Keratinocyte (primary cell): ENCODE results near the gene PWWP2B. TPM values are rescaled to one million over a fixed set of nuclear protein-coding genes. Genes with fewer than 3 reads are reported as not detected.

Source experiments
- DNase-seq: peaks from one replicate; pipeline ENCODE4 v3.0.0-alpha.2; 2011; ENCODE audit warnings: low read depth, missing footprints, low spot score
- FAIRE-seq: peaks from 2 replicates; lab custom pipeline; 2011; peaks lifted over from hg19 to GRCh38; lab: Jason Lieb, UNC
- H2AFZ ChIP-seq: 2 replicates; pipeline ENCODE4 v1.6.0; 2012; ENCODE audit warnings: low read length, control low read depth, inconsistent platforms; ENCODE audit not compliant: control insufficient read depth
- H3K27ac ChIP-seq: 2 replicates; pipeline ENCODE4 v1.5.1; 2011; ENCODE audit warnings: low read length; ENCODE audit not compliant: control insufficient read depth, insufficient read depth
- H3K27me3 ChIP-seq: 3 replicates; pipeline ENCODE4 v1.6.0; 2011; ENCODE audit warnings: low read length; ENCODE audit not compliant: control insufficient read depth, insufficient read depth; ENCODE audit errors: extremely low read depth
- H3K36me3 ChIP-seq, 2 experiments: 2 replicates in 1 of 2; 3 replicates in 1 of 2; pipeline ENCODE4 v1.5.1; 2011; ENCODE audit warnings: low read length in 2 of 2, mild to moderate bottlenecking in 1 of 2; ENCODE audit not compliant: control insufficient read depth in 2 of 2, insufficient read depth in 2 of 2; ENCODE audit errors: extremely low read depth in 1 of 2
- H3K4me1 ChIP-seq: 3 replicates; pipeline ENCODE4 v1.5.1; 2011; ENCODE audit warnings: low read length; ENCODE audit not compliant: control insufficient read depth, insufficient read depth; ENCODE audit errors: extremely low read depth
- H3K4me2 ChIP-seq: 3 replicates; pipeline ENCODE4 v1.6.0; 2011; ENCODE audit warnings: low read depth, low read length; ENCODE audit not compliant: control insufficient read depth, insufficient read depth; ENCODE audit errors: extremely low read depth
- H3K4me3 ChIP-seq, 3 experiments: fragments of 200-600 bp in 1 of 3; sonication (generic) in 1 of 3; 2 replicates in 2 of 3; 3 replicates in 1 of 3; pipeline ENCODE4 v1.5.1; 2011 to 2016; ENCODE audit warnings: low read length in 3 of 3, mild to moderate bottlenecking in 3 of 3, control low read depth in 2 of 3, inconsistent platforms in 1 of 3, low read depth in 1 of 3, mixed read lengths in 1 of 3, mixed run types in 1 of 3, moderate library complexity in 1 of 3; ENCODE audit not compliant: control insufficient read depth in 2 of 3, insufficient read depth in 2 of 3; ENCODE audit errors: extremely low read depth in 1 of 3
- H3K79me2 ChIP-seq: 2 replicates; pipeline ENCODE4 v1.6.0; 2012; ENCODE audit warnings: low read length; ENCODE audit not compliant: control insufficient read depth, insufficient read depth
- H3K9ac ChIP-seq: 3 replicates; pipeline ENCODE4 v1.6.0; 2011; ENCODE audit warnings: low read length; ENCODE audit not compliant: control insufficient read depth, insufficient read depth; ENCODE audit errors: extremely low read depth
- H3K9me1 ChIP-seq: 3 replicates; pipeline ENCODE4 v1.6.0; 2011; ENCODE audit warnings: low read length; ENCODE audit not compliant: control insufficient read depth, insufficient read depth; ENCODE audit errors: extremely low read depth
- H3K9me3 ChIP-seq: 2 replicates; pipeline ENCODE4 v1.5.1; 2012; ENCODE audit warnings: low read depth, low read length; ENCODE audit not compliant: control insufficient read depth
- H4K20me1 ChIP-seq: 3 replicates; pipeline ENCODE4 v1.6.0; 2011; ENCODE audit warnings: low read length; ENCODE audit not compliant: control insufficient read depth, insufficient read depth; ENCODE audit errors: extremely low read depth
- CTCF ChIP-seq, 3 experiments: IDR thresholded peaks in 1 of 3; conservative IDR thresholded peaks in 1 of 3; optimal IDR thresholded peaks in 1 of 3; 2 replicates in 2 of 3; 3 replicates in 1 of 3; pipeline versions ENCODE3 to v1.5.1; 2011; ENCODE audit warnings: low read length in 3 of 3, mild to moderate bottlenecking in 3 of 3, moderate library complexity in 2 of 3, control low read depth in 1 of 3, inconsistent platforms in 1 of 3; ENCODE audit not compliant: insufficient read depth in 2 of 3; ENCODE audit errors: extremely low read depth in 1 of 3
- EZH2 ChIP-seq: IDR thresholded peaks from one replicate; pipeline ENCODE4 v1.6.1; 2012; ENCODE audit warnings: inconsistent platforms, mild to moderate bottlenecking, low read length, moderate library complexity
- dilution Hi-C: fragments of 300-500 bp; cut with MboI; formaldehyde crosslinking; loops from one replicate; pipeline ENCODE4 v1.7.0; 2020; ENCODE audit warnings: low sequenced_read_pairs; ENCODE audit not compliant: extremely low pct_ligation_motif_present
- polyA plus RNA-seq, 5 experiments: library from polyadenylated mRNA; depleted of rRNA in 3 of 5; stranded (reverse) in 3 of 5; stranded (forward) in 1 of 5; unstranded in 1 of 5; fragments of >200 nt; gene quantifications; 1 replicate in 1 of 5; 2 replicates in 3 of 5; 3 replicates in 1 of 5; pipeline versions ENCODE4 v1.2.1 to v1.2.3, GENCODE V29; 2011 to 2012; ENCODE audit warnings: missing spikeins in 2 of 5, low read depth in 1 of 5, low replicate concordance in 1 of 5

Gene PWWP2B
- polyA plus RNA-seq, 1 donor (not counting 4 experiments of a cell fraction or from before 2014, with no cell fraction given), result 3.1 TPM

GRCh38 chr10:132454296-132455198 is 57.5 kb downstream of the PWWP2B start:
- no peaks in the 10 kb centered on the region for H3K9me1 ChIP-seq
- H3K4me3 ChIP-seq, result no peak overlapping the region
- no peaks in the 10 kb centered on the region for H3K79me2 ChIP-seq
- H2AFZ ChIP-seq, result no peak overlapping the region
- peaks cover 3% of the 10 kb centered on the region for H3K27me3 ChIP-seq
- H3K36me3 ChIP-seq, result no peaks in the 10 kb centered on the region
- H3K27ac ChIP-seq, result no peak overlapping the region
- FAIRE-seq, result no peak
- H3K4me2 ChIP-seq, result no peak overlapping the region
- no peaks in the 10 kb centered on the region for H3K9me3 ChIP-seq
- peaks cover 16% of the 10 kb centered on the region for H3K4me1 ChIP-seq
- no peak for DNase-seq
- dilution Hi-C loops, result no loop called here
- no peak overlapping the region for H3K9ac ChIP-seq
- no peaks in the 10 kb centered on the region for H4K20me1 ChIP-seq
- TF ChIP-seq CTCF (optimal IDR thresholded peaks at IDR 0.05 in 1 of 3, IDR thresholded peaks at IDR 0.05 in 1 of 3, conservative IDR thresholded peaks at IDR 0.05 in 1 of 3; ENCODE audit: extremely low read depth in 1 of 3, insufficient read depth in 2 of 3, low read length in 3 of 3) (no peak), EZH2 (no peak)

GRCh38 chr10:132455441-132455971 is 58.5 kb downstream of the PWWP2B start:
- Histone ChIP-seq H2AFZ (no peak overlapping the region), H4K20me1 (no peaks in the 10 kb centered on the region), H3K4me2 (no peak overlapping the region), H3K4me3 (no peak overlapping the region), H3K27ac (no peak overlapping the region), H3K79me2 (no peaks in the 10 kb centered on the region), H3K36me3 (no peaks in the 10 kb centered on the region), H3K9ac (no peak overlapping the region), H3K9me1 (no peaks in the 10 kb centered on the region), H3K9me3 (no peaks in the 10 kb centered on the region), H3K4me1 (peaks cover 16% of the 10 kb centered on the region), H3K27me3 (peaks cover 9% of the 10 kb centered on the region)
- dilution Hi-C loops, result no loop called here
- no peak for FAIRE-seq
- DNase-seq, result no peak
- no peak for TF ChIP-seq CTCF (optimal IDR thresholded peaks at IDR 0.05 in 1 of 3, IDR thresholded peaks at IDR 0.05 in 1 of 3, conservative IDR thresholded peaks at IDR 0.05 in 1 of 3; ENCODE audit: extremely low read depth in 1 of 3, insufficient read depth in 2 of 3, low read length in 3 of 3)
- no peak for TF ChIP-seq EZH2
